ENCODE results near the gene PRRG2. TPM values are rescaled to one million over a fixed set of nuclear protein-coding genes. Genes with fewer than 3 reads are reported as not detected.

PRRG2 gene
- polyA plus RNA-seq, 1 of the 3 experiments (the other 2 are of a cell fraction): 0.44 TPM

GRCh38 chr19:49592486-49593232 lies 11.5 kb downstream of the PRRG2 start:
- peaks cover 29% of the 10 kb centered on the region for H4K20me1 ChIP-seq (ENCODE audit: insufficient read depth)
- H3K9me2 ChIP-seq: no peaks in the 10 kb centered on the region
- WGBS (ENCODE audit: low lambda C conversion rate): 5% methylated on average over 26 of the region's 28 CpGs
- peak overlapping the region; percentile 88 for H3K9ac ChIP-seq
- peak overlapping the region; percentile 75 to 95; a peak in 3 of 4 replicates for H3K27ac ChIP-seq (ENCODE audit: low read depth in 2 of 2, low read length in 1 of 2)
- no peaks in the 10 kb centered on the region for H3K9me3 ChIP-seq
- H3K79me2 ChIP-seq (ENCODE audit: insufficient read depth): peaks cover 43% of the 10 kb centered on the region
- TF ChIP-seq GATA2 (CRISPR knock-in tag; IDR thresholded peaks at IDR 0.05) (no peak), FOXM1 (IDR thresholded peaks at IDR 0.05; ENCODE audit: low read depth) (no peak), GABPA (IDR thresholded peaks at IDR 0.05; ENCODE audit: low read depth) (no peak)
- TF ChIP-seq, protein P1, sequence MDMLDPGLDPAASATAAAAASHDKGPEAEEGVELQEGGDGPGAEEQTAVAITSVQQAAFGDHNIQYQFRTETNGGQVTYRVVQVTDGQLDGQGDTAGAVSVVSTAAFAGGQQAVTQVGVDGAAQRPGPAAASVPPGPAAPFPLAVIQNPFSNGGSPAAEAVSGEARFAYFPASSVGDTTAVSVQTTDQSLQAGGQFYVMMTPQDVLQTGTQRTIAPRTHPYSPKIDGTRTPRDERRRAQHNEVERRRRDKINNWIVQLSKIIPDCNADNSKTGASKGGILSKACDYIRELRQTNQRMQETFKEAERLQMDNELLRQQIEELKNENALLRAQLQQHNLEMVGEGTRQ (IDR thresholded peaks at IDR 0.05; ENCODE audit: borderline replicate concordance, low read depth, low read length): no peak
- peak overlapping the region; percentile 79 to 90 for H3K4me3 ChIP-seq (ENCODE audit: low read depth in 2 of 2, low read length in 1 of 2)
- H3K4me1 ChIP-seq (ENCODE audit: control insufficient read depth in 1 of 2, insufficient read depth in 2 of 2, low read depth in 1 of 2, low read length in 1 of 2): peaks cover 0 to 12% of the 10 kb centered on the region in 2 experiments; a peak in 1 of 4 replicates
- peaks cover 29% of the 10 kb centered on the region for H3F3A ChIP-seq (replicated peaks; ENCODE audit: insufficient read depth)
- no peak for DNase-seq
- no peaks in the 10 kb centered on the region for H3K27me3 ChIP-seq (ENCODE audit: insufficient read depth)
- CTCF ChIA-PET: interaction anchor here (1.0 to 2.2 kb wide), 4 partner anchors 22 to 80 kb away, joined by 3 to 12 read pairs (median 3); no protein-coding TSS in a partner anchor
- H3K36me3 ChIP-seq (replicated peaks in 1 of 2; ENCODE audit: control insufficient read depth in 1 of 2, insufficient read depth in 2 of 2, low read length in 1 of 2): peaks cover 12 to 34% of the 10 kb centered on the region in 2 experiments
- POLR2A ChIA-PET: interaction anchor here (1.0 to 1.1 kb wide), 4 partner anchors 9 to 84 kb away, joined by 3 to 7 read pairs (median 4); partner anchors contain the start of gene PRMT1
- peak overlapping the region; percentile 98 for H3K4me2 ChIP-seq
- H2AFZ ChIP-seq (ENCODE audit: low read depth): no peak overlapping the region

GRCh38 chr19:49593233-49594113 lies 12.4 kb downstream of the PRRG2 start:
- no peaks in the 10 kb centered on the region for H3K27me3 ChIP-seq (ENCODE audit: insufficient read depth)
- peak overlapping the region; percentile 79 to 90 for H3K4me3 ChIP-seq (ENCODE audit: low read depth in 2 of 2, low read length in 1 of 2)
- WGBS (ENCODE audit: low lambda C conversion rate): 15% methylated on average over 16 of the region's 27 CpGs
- ChIA-PET POLR2A (interaction anchor here (1.0 to 1.1 kb wide), 4 partner anchors 13 to 83 kb away, joined by 3 to 7 read pairs (median 4); partner anchors contain the start of genes NOSIP and PRMT1), CTCF (interaction anchor here (1.1 to 2.2 kb wide), 3 partner anchors 21 to 79 kb away, joined by 3 to 12 read pairs (median 4); no protein-coding TSS in a partner anchor)
- H3K9me2 ChIP-seq: no peaks in the 10 kb centered on the region
- peak overlapping the region; percentile 98 for H3K4me2 ChIP-seq
- DNase-seq: peak; percentile 99
- H2AFZ ChIP-seq (ENCODE audit: low read depth): no peak overlapping the region
- peaks cover 32% of the 10 kb centered on the region for H4K20me1 ChIP-seq (ENCODE audit: insufficient read depth)
- peaks cover 0 to 12% of the 10 kb centered on the region in 2 experiments; a peak in 1 of 4 replicates for H3K4me1 ChIP-seq (ENCODE audit: control insufficient read depth in 1 of 2, insufficient read depth in 2 of 2, low read depth in 1 of 2, low read length in 1 of 2)
- peaks cover 17 to 38% of the 10 kb centered on the region in 2 experiments for H3K36me3 ChIP-seq (replicated peaks in 1 of 2; ENCODE audit: control insufficient read depth in 1 of 2, insufficient read depth in 2 of 2, low read length in 1 of 2)
- peak overlapping the region; percentile 88; the same call in 1 of the 2 replicates for H3K9ac ChIP-seq
- H3K27ac ChIP-seq (ENCODE audit: low read depth in 2 of 2, low read length in 1 of 2): peak overlapping the region; percentile 75 to 95; a peak in 3 of 4 replicates
- H3K79me2 ChIP-seq (ENCODE audit: insufficient read depth): peaks cover 51% of the 10 kb centered on the region
- no peaks in the 10 kb centered on the region for H3K9me3 ChIP-seq
- peaks cover 29% of the 10 kb centered on the region for H3F3A ChIP-seq (replicated peaks; ENCODE audit: insufficient read depth)
- TF ChIP-seq RFX5 (IDR thresholded peaks at IDR 0.05; ENCODE audit: low read length) (peak; percentile 43; the same call in 1 of the 2 replicates), EP300 (IDR thresholded peaks at IDR 0.05; ENCODE audit: borderline replicate concordance in 1 of 2, low read depth in 1 of 2, low read length in 1 of 2) (no peak), TCF12 (IDR thresholded peaks at IDR 0.05) (no peak), NRF1 (IDR thresholded peaks at IDR 0.05; ENCODE audit: low read depth, low read length) (no peak), IRF3 (IDR thresholded peaks at IDR 0.05; ENCODE audit: low read depth, low read length) (peak; percentile 50; the same call in 1 of the 2 replicates), TEAD4 (IDR thresholded peaks at IDR 0.05; ENCODE audit: borderline replicate concordance, insufficient read depth) (no peak), MXI1 (IDR thresholded peaks at IDR 0.05; ENCODE audit: low read depth, low read length) (no peak), ELF1 (IDR thresholded peaks at IDR 0.05) (no peak), RXRA (IDR thresholded peaks at IDR 0.05; ENCODE audit: borderline replicate concordance, low read depth) (no peak), SIN3A (IDR thresholded peaks at IDR 0.05; ENCODE audit: borderline replicate concordance, low read depth, low read length) (no peak), SMC3 (IDR thresholded peaks at IDR 0.05; ENCODE audit: low read depth, low read length) (no peak), FOXJ3 (CRISPR knock-in tag; IDR thresholded peaks at IDR 0.05) (no peak), EZH2phosphoT487 (IDR thresholded peaks at IDR 0.05; ENCODE audit: borderline replicate concordance, low read depth) (no peak), MEF2A (IDR thresholded peaks at IDR 0.05; ENCODE audit: borderline replicate concordance, low read depth) (no peak), CHD2 (IDR thresholded peaks at IDR 0.05; ENCODE audit: low read length, partially characterized antibody) (peak; percentile 64), TAF1 (IDR thresholded peaks at IDR 0.05; ENCODE audit: borderline replicate concordance, low read depth, low read length) (no peak)
- TF ChIP-seq, protein P2, sequence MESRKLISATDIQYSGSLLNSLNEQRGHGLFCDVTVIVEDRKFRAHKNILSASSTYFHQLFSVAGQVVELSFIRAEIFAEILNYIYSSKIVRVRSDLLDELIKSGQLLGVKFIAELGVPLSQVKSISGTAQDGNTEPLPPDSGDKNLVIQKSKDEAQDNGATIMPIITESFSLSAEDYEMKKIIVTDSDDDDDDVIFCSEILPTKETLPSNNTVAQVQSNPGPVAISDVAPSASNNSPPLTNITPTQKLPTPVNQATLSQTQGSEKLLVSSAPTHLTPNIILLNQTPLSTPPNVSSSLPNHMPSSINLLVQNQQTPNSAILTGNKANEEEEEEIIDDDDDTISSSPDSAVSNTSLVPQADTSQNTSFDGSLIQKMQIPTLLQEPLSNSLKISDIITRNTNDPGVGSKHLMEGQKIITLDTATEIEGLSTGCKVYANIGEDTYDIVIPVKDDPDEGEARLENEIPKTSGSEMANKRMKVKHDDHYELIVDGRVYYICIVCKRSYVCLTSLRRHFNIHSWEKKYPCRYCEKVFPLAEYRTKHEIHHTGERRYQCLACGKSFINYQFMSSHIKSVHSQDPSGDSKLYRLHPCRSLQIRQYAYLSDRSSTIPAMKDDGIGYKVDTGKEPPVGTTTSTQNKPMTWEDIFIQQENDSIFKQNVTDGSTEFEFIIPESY (IDR thresholded peaks at IDR 0.05; ENCODE audit: borderline replicate concordance, low read depth): no peak

Measured in SK-N-SH (cell line).